HCT116 (cell line): Measurements from ENCODE around the gene VTI1A. TPM values are rescaled to one million over a fixed set of nuclear protein-coding genes. Genes with fewer than 3 reads are reported as not detected.
"Not testable (repeated sequence)": the region's sequence is repeated elsewhere in the genome, so short reads cannot be mapped to it uniquely, and the experiment has no call there.

Experiments
- ATAC-seq: fragments of 200-7000 bp; cut with Tn5 transposase; 2 replicates; pipeline ENCODE4 v1.9.1; 2020; ENCODE audit warnings: mild to moderate bottlenecking, moderate library complexity
- BruUV-seq: library from RNA; stranded (reverse); fragments of 400-500 nt; replicated peaks from 2 replicates; lab custom pipeline; 2021; lab: Mats Ljungman, UMichigan
- CTCF ChIA-PET: fragments of 300-600 bp; sonication (Branson Sonifier 250); formaldehyde crosslinking; loops from one replicate; lab custom pipeline; 2021; ENCODE audit warnings: antibody characterized with exemption; lab: Charles Lee
- POLR2A ChIA-PET: fragments of 300-600, 350-600 bp; sonication (Branson Sonifier 250); formaldehyde crosslinking; loops from one replicate; lab custom pipeline; 2021; ENCODE audit warnings: antibody characterized with exemption; lab: Charles Lee
- RAD21 ChIA-PET, 2 experiments: fragments of 300-600 bp; sonication (Branson Sonifier 250); formaldehyde crosslinking; loops; one replicate each; lab custom pipeline; 2023; ENCODE audit warnings: low total read pairs in 2 of 2; ENCODE audit not compliant: uncharacterized antibody in 2 of 2, unreplicated experiment in 2 of 2, low non-redundant PET in 1 of 2; lab: Charles Lee
- DNase-seq: peaks from one replicate; pipeline ENCODE4 v3.0.0-alpha.2; 2010; ENCODE audit warnings: low read depth, low spot score
- H2AFZ ChIP-seq: fragments of 200-600 bp; shearing (Covaris generic), sonication (generic); 2 replicates; pipeline ENCODE4 v1.6.1; 2017; ENCODE audit warnings: low read depth, mixed run types, mixed read lengths, antibody characterized with exemption, low read length; ENCODE audit not compliant: poor library complexity, severe bottlenecking
- H3K27ac ChIP-seq: 2 replicates; pipeline ENCODE4 v1.5.1; 2012; ENCODE audit warnings: low read depth, low read length
- H3K27me3 ChIP-seq: fragments of 200-600 bp; sonication (generic); 2 replicates; pipeline ENCODE4 v1.6.1; 2016; ENCODE audit warnings: mixed run types, low read length, mixed read lengths; ENCODE audit not compliant: insufficient read depth
- H3K36me3 ChIP-seq, 2 experiments: fragments of 200-500 bp in 1 of 2; fragments of 200-600 bp in 1 of 2; sonication (Bioruptor generic) in 1 of 2; sonication (generic) in 1 of 2; 2 replicates each; pipeline versions ENCODE4 v1.5.1 to v1.6.1; 2014 to 2016; ENCODE audit warnings: low read length in 2 of 2, inconsistent platforms in 1 of 2, mixed read lengths in 1 of 2, mixed run types in 1 of 2; ENCODE audit not compliant: insufficient read depth in 2 of 2, control insufficient read depth in 1 of 2
- H3K4me1 ChIP-seq, 2 experiments: fragments of 200-600 bp in 1 of 2; sonication (generic) in 1 of 2; 2 replicates each; pipeline versions ENCODE4 v1.5.1 to v1.6.1; 2012 to 2017; ENCODE audit warnings: low read length in 2 of 2, inconsistent platforms in 1 of 2, mild to moderate bottlenecking in 1 of 2, mixed read lengths in 1 of 2, mixed run types in 1 of 2, moderate library complexity in 1 of 2; ENCODE audit not compliant: insufficient read depth in 2 of 2, control insufficient read depth in 1 of 2
- H3K4me2 ChIP-seq: fragments of 200-600 bp; sonication (generic); 2 replicates; pipeline ENCODE4 v1.6.1; 2017; ENCODE audit warnings: mixed run types, low read length, mixed read lengths
- H3K4me3 ChIP-seq, 2 experiments: fragments of 200-600 bp in 1 of 2; sonication (generic) in 1 of 2; replicated peaks in 1 of 2; 2 replicates each; pipeline ENCODE4 v1.5.1; 2011 to 2016; ENCODE audit warnings: low read length in 2 of 2, control low read depth in 1 of 2, low read depth in 1 of 2, mild to moderate bottlenecking in 1 of 2, mixed read lengths in 1 of 2, mixed run types in 1 of 2
- H3K79me2 ChIP-seq: fragments of 200-600 bp; sonication (generic); 2 replicates; pipeline ENCODE4 v1.6.1; 2017; ENCODE audit warnings: mild to moderate bottlenecking, mixed run types, low read length, moderate library complexity, mixed read lengths; ENCODE audit not compliant: insufficient read depth
- H3K9ac ChIP-seq: fragments of 200-600 bp; sonication (generic); 2 replicates; pipeline ENCODE4 v1.6.1; 2016; ENCODE audit warnings: low read length, mixed read lengths
- H3K9me2 ChIP-seq: fragments of 200-600 bp; sonication (generic), shearing (Covaris generic); 2 replicates; pipeline ENCODE4 v1.6.1; 2017; ENCODE audit warnings: mixed run types, mild to moderate bottlenecking, moderate library complexity; ENCODE audit not compliant: insufficient read depth
- H3K9me3 ChIP-seq, 2 experiments: fragments of 200-500 bp in 1 of 2; fragments of 200-600 bp in 1 of 2; sonication (Bioruptor generic) in 1 of 2; sonication (generic) in 1 of 2; 2 replicates each; pipeline ENCODE4 v1.6.1; 2014 to 2017; ENCODE audit warnings: low read length in 2 of 2, mixed read lengths in 2 of 2, inconsistent platforms in 1 of 2, low read depth in 1 of 2, mild to moderate bottlenecking in 1 of 2, mixed run types in 1 of 2, moderate library complexity in 1 of 2; ENCODE audit not compliant: control insufficient read depth in 1 of 2, insufficient read depth in 1 of 2
- H4K20me1 ChIP-seq: fragments of 200-600 bp; sonication (generic), shearing (Covaris generic); 2 replicates; pipeline ENCODE4 v1.6.1; 2017; ENCODE audit warnings: mixed run types, mild to moderate bottlenecking, moderate library complexity; ENCODE audit not compliant: insufficient read depth
- ATF3 ChIP-seq: IDR thresholded peaks from 2 replicates; pipeline ENCODE4 v1.6.1; 2012
- CBX3 ChIP-seq: IDR thresholded peaks from 2 replicates; pipeline ENCODE4 v1.6.1; 2012; ENCODE audit warnings: low read depth
- CEBPB ChIP-seq: IDR thresholded peaks from 2 replicates; pipeline ENCODE4 v1.6.1; 2012; ENCODE audit warnings: low read depth
- EGR1 ChIP-seq: IDR thresholded peaks from 2 replicates; pipeline ENCODE4 v1.6.1; 2012; ENCODE audit warnings: low read depth
- ELF1 ChIP-seq: IDR thresholded peaks from 2 replicates; pipeline ENCODE4 v1.6.1; 2012; ENCODE audit warnings: low read depth, borderline replicate concordance
- EZH2phosphoT487 ChIP-seq: fragments of 200-600 bp; IDR thresholded peaks from 2 replicates; pipeline ENCODE4 v1.6.1; 2018; ENCODE audit warnings: antibody characterized with exemption, borderline replicate concordance
- FOSL1 ChIP-seq: IDR thresholded peaks from 2 replicates; pipeline ENCODE4 v1.6.1; 2012; ENCODE audit warnings: low read depth
- JUND ChIP-seq: IDR thresholded peaks from 2 replicates; pipeline ENCODE4 v1.6.1; 2012
- MAX ChIP-seq: IDR thresholded peaks from 2 replicates; pipeline ENCODE4 v1.6.1; 2012
- POLR2AphosphoS5 ChIP-seq: IDR thresholded peaks from 2 replicates; pipeline ENCODE4 v1.6.1; 2011; ENCODE audit warnings: mild to moderate bottlenecking, low read depth, low read length, moderate library complexity
- RAD21 ChIP-seq: IDR thresholded peaks from 2 replicates; pipeline ENCODE4 v1.6.1; 2012; ENCODE audit warnings: low read depth, mild to moderate bottlenecking
- SP1 ChIP-seq: IDR thresholded peaks from 2 replicates; pipeline ENCODE4 v1.6.1; 2012; ENCODE audit warnings: low read depth
- TCF7L2 ChIP-seq: IDR thresholded peaks from 2 replicates; pipeline ENCODE4 v1.7.0; 2011; ENCODE audit warnings: borderline replicate concordance, inconsistent platforms; ENCODE audit not compliant: insufficient read depth, insufficient read length; ENCODE audit errors: extremely low read depth
- YY1 ChIP-seq: IDR thresholded peaks from 2 replicates; pipeline ENCODE4 v1.6.1; 2011; ENCODE audit warnings: low read length, low read depth, moderate library complexity, mild to moderate bottlenecking; ENCODE audit not compliant: insufficient replicate concordance; ENCODE audit errors: extremely low read depth
- ZBTB33 ChIP-seq: IDR thresholded peaks from 2 replicates; pipeline ENCODE4 v1.6.1; 2011; ENCODE audit warnings: mild to moderate bottlenecking, low read length, moderate library complexity; ENCODE audit not compliant: insufficient replicate concordance; ENCODE audit errors: extremely low read depth
- ZFX ChIP-seq: fragments of 450-650 bp; IDR thresholded peaks from 2 replicates; pipeline ENCODE4 v1.6.1; 2017
- ZNF274 ChIP-seq: fragments of 200-500 bp; sonication (Bioruptor generic); IDR thresholded peaks from 2 replicates; pipeline ENCODE4 v1.6.1; 2014; ENCODE audit warnings: mild to moderate bottlenecking, low read depth, low read length, inconsistent platforms
- intact Hi-C: fragments of 100-400 bp; cut with micrococcal nuclease; formaldehyde crosslinking; loops from 2 replicates; pipeline ENCODE4 v1.10.0; 2022
- total RNA-seq: library from RNA; stranded (reverse); gene quantifications from one replicate; pipeline ENCODE4 v1.2.1, GENCODE V29; 2021; ENCODE audit not compliant: unreplicated experiment

The VTI1A gene
- total RNA-seq, 1 experiment from 2014 or later, result 80.7 TPM

GRCh38 chr10:112404617-112405016, 42.4 kb upstream of the VTI1A start (continued):
- TF ChIP-seq ZBTB33, result peak; percentile 75
- no peak; the same call in 1 of the 2 replicates for TF ChIP-seq ELF1

GRCh38 chr10:112406806-112407205, 40.2 kb upstream of the VTI1A start:
- CTCF ChIA-PET, result not testable (repeated sequence)

GRCh38 chr10:112407696-112408095, 39.3 kb upstream of the VTI1A start:
- H3K4me2 ChIP-seq, result no peak overlapping the region
- no peaks in the 10 kb centered on the region for H3K79me2 ChIP-seq
- H3K9ac ChIP-seq, result no peak overlapping the region
- H4K20me1 ChIP-seq, result no peaks in the 10 kb centered on the region
- H2AFZ ChIP-seq, result no peak overlapping the region
- H3K4me3 ChIP-seq, result no peak overlapping the region
- ChIA-PET CTCF (interaction anchor here (1.2 kb wide), 1 partner anchor 270 kb away, joined by 4 read pairs; no protein-coding TSS in a partner anchor), POLR2A (no interaction called here), RAD21 (no interaction called here)
- H3K4me1 ChIP-seq, result peaks cover 31 to 67% of the 10 kb centered on the region in 2 experiments
- no peak for ATAC-seq
- intact Hi-C loops, result no loop called here
- H3K9me3 ChIP-seq, result no peaks in the 10 kb centered on the region; a peak in 1 of 4 replicates
- H3K27ac ChIP-seq, result no peak overlapping the region
- H3K27me3 ChIP-seq, result no peaks in the 10 kb centered on the region
- BruUV-seq, result no TSS peak
- peaks cover 65 to 88% of the 10 kb centered on the region in 2 experiments for H3K36me3 ChIP-seq
- no peaks in the 10 kb centered on the region for H3K9me2 ChIP-seq
- no peak for DNase-seq
- TF ChIP-seq ELF1 (no peak), JUND (no peak), ZNF274 (no peak), POLR2AphosphoS5 (no peak), YY1 (no peak), EZH2phosphoT487 (no peak), ATF3 (no peak), FOSL1 (no peak), SP1 (no peak), CEBPB (no peak), ZFX (no peak), RAD21 (no peak), EGR1 (no peak), TCF7L2 (no peak), CBX3 (no peak), MAX (no peak)

More at GRCh38 chr10:112406806-112407205, 40.2 kb upstream of the VTI1A start:
- ATAC-seq, RAD21 ChIA-PET, BruUV-seq, H3K4me3 ChIP-seq, H3K79me2 ChIP-seq, POLR2A ChIA-PET, H3K27ac ChIP-seq, H3K27me3 ChIP-seq, intact Hi-C loops, H3K4me2 ChIP-seq, H3K9me2 ChIP-seq, DNase-seq, H3K9ac ChIP-seq, H3K9me3 ChIP-seq, H4K20me1 ChIP-seq, H2AFZ ChIP-seq: not testable (repeated sequence)
- H3K4me1 ChIP-seq, result peaks cover 37 to 76% of the 10 kb centered on the region in 2 experiments
- peaks cover 56 to 83% of the 10 kb centered on the region in 2 experiments for H3K36me3 ChIP-seq
